Erythroblast (primary cell): ENCODE data around the gene TNN.

Source experiments
- GATA1 ChIP-seq: IDR thresholded peaks from 2 replicates; pipeline ENCODE4 v1.6.1; 2011; ENCODE audit warnings: low read depth, mild to moderate bottlenecking, control low read depth, low read length, moderate library complexity
- POLR2A ChIP-seq: IDR thresholded peaks from 2 replicates; pipeline ENCODE4 v1.6.1; 2011; ENCODE audit warnings: mild to moderate bottlenecking, low read length

DNA sequence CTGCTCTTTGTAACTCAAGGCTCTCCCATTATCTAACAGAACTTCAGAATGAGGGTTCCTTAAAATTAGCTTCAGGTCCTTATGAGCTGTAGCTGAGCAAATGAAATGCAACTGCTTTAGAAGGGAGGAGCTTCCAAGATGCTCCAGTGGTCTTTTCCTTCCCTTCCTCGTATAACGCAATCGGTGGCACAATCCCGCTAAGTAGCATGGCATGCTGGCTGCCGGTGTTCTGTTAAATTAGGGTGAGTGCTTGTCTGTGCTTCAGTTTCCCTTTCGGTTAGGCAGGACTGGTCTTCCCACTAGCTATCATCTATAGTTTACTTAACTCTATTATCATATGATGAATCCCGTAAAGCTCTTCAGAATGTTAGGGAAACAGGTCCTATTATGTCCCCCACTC lies 124.0 kb downstream of the TNN start:
- no peak for TF ChIP-seq POLR2A
- no peak for TF ChIP-seq GATA1
